Activated CD4-positive, alpha-beta T cell treated with anti-CD3 and anti-CD28 coated beads, Interleukin-2, amount 10 ng/mL, durations not matched to agents 24 days and 14 days (primary cell): ENCODE measurements around the gene SMARCA5. TPM values are rescaled to one million over a fixed set of nuclear protein-coding genes. Genes with fewer than 3 reads are reported as not detected.

Experiments
- total RNA-seq: library from RNA; stranded (reverse); gene quantifications from 2 replicates; pipeline ENCODE4 v1.2.3, GENCODE V29; 2022

Gene SMARCA5
- total RNA-seq, 1 donor from 2014 or later = 59.0 TPM

Other genes starting within 250 kb of the SMARCA5 start
- 0.65 and 0.76 TPM in 2 replicates for gene GAB1, start 176.8 kb upstream of the SMARCA5 start, total RNA-seq
- gene FREM3, start 187.0 kb downstream of the SMARCA5 start, total RNA-seq = not detected in 2 replicates